ENCODE data around the gene MANF.

GRCh38 chr3:51422211-51422610, 37.1 kb downstream of the MANF start:
- TF ChIP-seq CTCF (conservative IDR thresholded peaks at IDR 0.05 in 1 of 2, IDR thresholded peaks at IDR 0.05 in 1 of 2; ENCODE audit: extremely low read depth in 1 of 2, insufficient read depth in 1 of 2, low read depth in 1 of 2, low read length in 2 of 2): no peak
- TF ChIP-seq EZH2 (IDR thresholded peaks at IDR 0.05; ENCODE audit: borderline replicate concordance, low read length): no peak

Measured in mammary epithelial cell (primary cell).